RWPE1 (cell line): ENCODE results near the gene MAP4K3.
"Not testable (repeated sequence)": the region's sequence is repeated elsewhere in the genome, so short reads cannot be mapped to it uniquely, and the experiment has no call there.

Experiments
- CTCF ChIA-PET: fragments of 350-600 bp; sonication (Branson Sonifier 250); formaldehyde crosslinking; extraction: SDS; loops from one replicate; lab custom pipeline; 2021; lab: Yijun Ruan, JAX
- POLR2A ChIA-PET: fragments of 400-600 bp; formaldehyde crosslinking; extraction: SDS; loops from one replicate; lab custom pipeline; 2020; ENCODE audit warnings: antibody characterized with exemption; ENCODE audit not compliant: low non-redundant PET; lab: Yijun Ruan, JAX
- DNase-seq: peaks from one replicate; pipeline ENCODE4 v3.0.0; 2012; ENCODE audit warnings: low spot score
- H3K27ac ChIP-seq: fragments of 450-650 bp; 2 replicates; pipeline ENCODE4 v1.5.1; 2017
- TF ChIP-seq, protein P1 (sequence below): fragments of 450-650 bp; conservative IDR thresholded peaks from 2 replicates; pipeline ENCODE4 v1.5.1; 2017; ENCODE audit warnings: low read depth, mild to moderate bottlenecking

Gene MAP4K3

DNA sequence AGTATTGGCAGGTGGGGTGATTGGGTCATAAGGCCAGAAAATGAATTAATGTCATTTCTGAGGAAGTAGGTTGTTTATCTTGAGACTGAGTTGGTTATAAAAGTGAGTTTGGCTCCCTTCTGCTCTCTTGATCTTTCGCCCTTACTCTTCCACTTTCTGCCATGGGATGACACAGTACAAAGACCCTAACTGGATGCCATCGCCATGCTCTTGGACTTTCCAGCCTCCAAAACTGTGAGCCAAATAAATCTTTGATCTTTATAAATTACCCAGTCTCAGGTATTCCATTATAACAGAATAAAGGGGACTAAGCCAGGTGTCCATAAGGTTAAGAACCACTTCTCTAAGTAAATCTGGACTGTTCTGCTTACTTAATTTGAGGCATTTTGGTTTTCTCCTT is 44.4 kb downstream of the MAP4K3 start:
- H3K27ac ChIP-seq: no peak overlapping the region
- ChIA-PET CTCF (no interaction called here), POLR2A (no interaction called here)
- TF ChIP-seq, protein P1, sequence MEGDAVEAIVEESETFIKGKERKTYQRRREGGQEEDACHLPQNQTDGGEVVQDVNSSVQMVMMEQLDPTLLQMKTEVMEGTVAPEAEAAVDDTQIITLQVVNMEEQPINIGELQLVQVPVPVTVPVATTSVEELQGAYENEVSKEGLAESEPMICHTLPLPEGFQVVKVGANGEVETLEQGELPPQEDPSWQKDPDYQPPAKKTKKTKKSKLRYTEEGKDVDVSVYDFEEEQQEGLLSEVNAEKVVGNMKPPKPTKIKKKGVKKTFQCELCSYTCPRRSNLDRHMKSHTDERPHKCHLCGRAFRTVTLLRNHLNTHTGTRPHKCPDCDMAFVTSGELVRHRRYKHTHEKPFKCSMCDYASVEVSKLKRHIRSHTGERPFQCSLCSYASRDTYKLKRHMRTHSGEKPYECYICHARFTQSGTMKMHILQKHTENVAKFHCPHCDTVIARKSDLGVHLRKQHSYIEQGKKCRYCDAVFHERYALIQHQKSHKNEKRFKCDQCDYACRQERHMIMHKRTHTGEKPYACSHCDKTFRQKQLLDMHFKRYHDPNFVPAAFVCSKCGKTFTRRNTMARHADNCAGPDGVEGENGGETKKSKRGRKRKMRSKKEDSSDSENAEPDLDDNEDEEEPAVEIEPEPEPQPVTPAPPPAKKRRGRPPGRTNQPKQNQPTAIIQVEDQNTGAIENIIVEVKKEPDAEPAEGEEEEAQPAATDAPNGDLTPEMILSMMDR: no peak
- DNase-seq: no peak

DNA sequence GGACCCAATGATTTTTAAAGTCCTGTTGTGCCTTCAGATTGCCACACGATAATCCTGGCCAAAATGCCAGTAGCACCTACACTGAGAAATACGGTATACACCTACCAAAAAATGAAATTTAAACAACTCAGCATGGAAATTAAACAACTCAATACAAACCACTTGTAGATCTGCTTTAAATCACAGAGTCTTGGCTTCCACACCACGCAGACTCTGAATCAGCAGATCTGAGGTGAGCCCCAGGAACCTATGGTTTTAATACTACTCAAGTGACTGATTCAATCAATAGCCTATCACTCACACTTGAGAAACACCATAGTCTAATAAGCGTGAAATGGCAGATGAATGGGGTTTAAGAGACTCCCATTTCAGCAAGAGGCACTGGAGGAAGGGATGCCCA is 46.9 kb downstream of the MAP4K3 start:
- H3K27ac ChIP-seq: no peak overlapping the region
- no peak for DNase-seq
- TF ChIP-seq, protein P1: no peak

DNA sequence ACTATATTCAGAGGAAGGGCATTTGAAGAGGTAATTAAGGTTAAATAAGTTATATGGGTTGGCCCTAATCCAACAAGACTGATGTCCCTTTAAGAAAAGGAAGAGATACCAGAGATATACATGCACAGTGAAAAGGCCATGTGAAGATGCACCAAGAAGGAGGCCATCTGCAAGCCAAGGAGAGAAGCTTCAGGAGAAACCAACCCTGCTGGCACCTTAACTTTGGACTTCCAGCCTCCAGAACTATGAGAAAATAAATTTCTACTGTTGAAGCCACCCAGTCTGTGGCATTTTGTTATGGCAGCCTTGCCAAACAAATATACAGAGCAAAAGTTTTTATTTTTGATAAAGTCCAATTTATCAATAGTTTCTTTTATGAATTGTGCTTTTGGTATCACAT is 51.0 kb downstream of the MAP4K3 start:
- POLR2A ChIA-PET: no interaction called here
- DNase-seq: no peak
- H3K27ac ChIP-seq: no peak overlapping the region
- TF ChIP-seq, protein P1: no peak
- CTCF ChIA-PET: no interaction called here

More for the DNA sequence above, 46.9 kb downstream of the MAP4K3 start:
- CTCF ChIA-PET: no interaction called here
- POLR2A ChIA-PET: no interaction called here

DNA sequence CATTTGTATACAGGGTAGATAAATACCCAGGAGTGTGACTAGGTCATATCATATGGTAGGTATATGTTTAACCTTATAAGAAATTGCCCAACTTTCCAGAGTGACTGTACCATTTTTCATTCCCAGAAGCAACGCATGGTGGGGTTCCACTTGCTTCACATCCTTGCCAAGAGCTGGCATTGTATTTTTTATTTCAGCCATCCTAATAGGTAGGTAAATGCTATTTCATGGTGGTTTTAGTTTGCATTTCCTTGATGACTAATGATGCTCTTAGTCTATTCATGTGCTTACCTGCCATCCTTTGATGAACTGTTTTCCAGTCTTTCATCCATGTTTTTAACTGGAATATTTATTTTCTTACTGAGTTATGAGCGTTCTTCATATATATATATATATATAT is 51.9 kb downstream of the MAP4K3 start:
- ChIA-PET CTCF (interaction anchor here (0.6 kb wide), 1 partner anchor 66 kb away, joined by 3 read pairs; no protein-coding TSS in a partner anchor), POLR2A (no interaction called here)
- peak; percentile 34 for DNase-seq
- TF ChIP-seq, protein P1: no peak
- no peak overlapping the region for H3K27ac ChIP-seq

DNA sequence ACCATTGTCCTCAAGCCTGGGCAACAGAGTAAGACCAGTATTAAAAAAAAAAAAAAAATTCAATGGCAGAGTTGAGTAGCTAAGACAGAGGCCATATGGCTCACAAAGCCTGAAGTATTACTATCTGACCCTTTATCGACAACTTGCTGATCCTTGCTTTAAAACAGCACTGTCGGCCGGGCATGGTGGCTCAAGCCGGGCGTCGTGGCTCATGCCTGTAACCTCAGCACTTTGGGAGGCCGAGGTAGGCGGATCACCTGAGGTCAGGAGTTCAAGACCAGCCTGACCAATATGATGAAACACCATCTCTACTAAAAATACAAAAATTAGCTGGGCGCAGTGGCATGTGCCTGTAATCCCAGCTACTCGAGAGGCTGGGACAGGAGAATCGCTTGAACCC is 53.0 kb downstream of the MAP4K3 start:
- CTCF ChIA-PET, DNase-seq, POLR2A ChIA-PET, H3K27ac ChIP-seq: not testable (repeated sequence)

GRCh38 chr2:39383146-39383545 is 53.9 kb downstream of the MAP4K3 start:
- ChIA-PET CTCF (interaction anchor here (0.6 kb wide), 1 partner anchor 758 kb away, joined by 5 read pairs; no protein-coding TSS in a partner anchor), POLR2A (no interaction called here)
- DNase-seq: no peak
- H3K27ac ChIP-seq: no peak overlapping the region
- TF ChIP-seq, protein P1: no peak

GRCh38 chr2:39381653-39382052 is 55.4 kb downstream of the MAP4K3 start:
- TF ChIP-seq, protein P1: no peak
- POLR2A ChIA-PET: no interaction called here
- H3K27ac ChIP-seq: no peak overlapping the region
- no peak for DNase-seq
- CTCF ChIA-PET: no interaction called here
